ENCODE results near the gene AEBP1. TPM values are rescaled to one million over a fixed set of nuclear protein-coding genes. Genes with fewer than 3 reads are reported as not detected.

The AEBP1 gene
- total RNA-seq, 6 experiments from 2014 or later = 69.7 to 83.2 (median 76.4) TPM

DNA sequence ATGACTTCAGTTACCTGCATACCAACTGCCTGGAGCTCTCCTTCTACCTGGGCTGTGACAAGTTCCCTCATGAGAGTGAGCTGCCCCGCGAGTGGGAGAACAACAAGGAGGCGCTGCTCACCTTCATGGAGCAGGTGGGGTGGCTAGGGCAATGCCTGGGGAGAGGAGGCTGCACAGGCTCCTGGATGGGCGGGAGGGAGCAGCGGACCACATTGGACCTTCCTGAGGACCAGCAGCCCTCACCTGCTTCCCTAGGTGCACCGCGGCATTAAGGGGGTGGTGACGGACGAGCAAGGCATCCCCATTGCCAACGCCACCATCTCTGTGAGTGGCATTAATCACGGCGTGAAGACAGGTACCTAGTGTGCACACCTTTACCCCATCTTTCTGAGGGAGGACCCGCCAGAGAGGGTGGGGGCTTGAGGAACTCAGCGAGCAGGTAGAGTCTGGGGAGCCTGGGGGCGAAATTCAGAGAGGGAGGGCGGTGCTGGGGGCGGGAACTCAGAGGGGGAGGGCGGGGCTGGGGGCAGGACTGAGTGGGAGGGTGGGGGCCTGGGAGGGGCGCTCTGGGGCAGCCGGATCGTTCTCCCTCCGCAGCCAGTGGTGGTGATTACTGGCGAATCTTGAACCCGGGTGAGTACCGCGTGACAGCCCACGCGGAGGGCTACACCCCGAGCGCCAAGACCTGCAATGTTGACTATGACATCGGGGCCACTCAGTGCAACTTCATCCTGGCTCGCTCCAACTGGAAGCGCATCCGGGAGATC is 9.0 kb downstream of the AEBP1 start:
- H3K27ac Mint-ChIP-seq = no peak overlapping the region
- no peak overlapping the region for H3K4me3 Mint-ChIP-seq
- peaks cover 4% of the 10 kb centered on the region; the same call in 1 of the 2 replicates for H3K4me1 Mint-ChIP-seq (ENCODE audit: low read depth)
- no peaks in the 10 kb centered on the region for H3K9me3 Mint-ChIP-seq
- TF ChIP-seq, protein P1, sequence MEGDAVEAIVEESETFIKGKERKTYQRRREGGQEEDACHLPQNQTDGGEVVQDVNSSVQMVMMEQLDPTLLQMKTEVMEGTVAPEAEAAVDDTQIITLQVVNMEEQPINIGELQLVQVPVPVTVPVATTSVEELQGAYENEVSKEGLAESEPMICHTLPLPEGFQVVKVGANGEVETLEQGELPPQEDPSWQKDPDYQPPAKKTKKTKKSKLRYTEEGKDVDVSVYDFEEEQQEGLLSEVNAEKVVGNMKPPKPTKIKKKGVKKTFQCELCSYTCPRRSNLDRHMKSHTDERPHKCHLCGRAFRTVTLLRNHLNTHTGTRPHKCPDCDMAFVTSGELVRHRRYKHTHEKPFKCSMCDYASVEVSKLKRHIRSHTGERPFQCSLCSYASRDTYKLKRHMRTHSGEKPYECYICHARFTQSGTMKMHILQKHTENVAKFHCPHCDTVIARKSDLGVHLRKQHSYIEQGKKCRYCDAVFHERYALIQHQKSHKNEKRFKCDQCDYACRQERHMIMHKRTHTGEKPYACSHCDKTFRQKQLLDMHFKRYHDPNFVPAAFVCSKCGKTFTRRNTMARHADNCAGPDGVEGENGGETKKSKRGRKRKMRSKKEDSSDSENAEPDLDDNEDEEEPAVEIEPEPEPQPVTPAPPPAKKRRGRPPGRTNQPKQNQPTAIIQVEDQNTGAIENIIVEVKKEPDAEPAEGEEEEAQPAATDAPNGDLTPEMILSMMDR (IDR thresholded peaks at IDR 0.05) = no peak
- no peak for DNase-seq
- peaks cover 13% of the 10 kb centered on the region for H3K36me3 Mint-ChIP-seq (ENCODE audit: low read depth)
- peaks cover 7% of the 10 kb centered on the region for H3K27me3 Mint-ChIP-seq (ENCODE audit: insufficient read depth)

DNA sequence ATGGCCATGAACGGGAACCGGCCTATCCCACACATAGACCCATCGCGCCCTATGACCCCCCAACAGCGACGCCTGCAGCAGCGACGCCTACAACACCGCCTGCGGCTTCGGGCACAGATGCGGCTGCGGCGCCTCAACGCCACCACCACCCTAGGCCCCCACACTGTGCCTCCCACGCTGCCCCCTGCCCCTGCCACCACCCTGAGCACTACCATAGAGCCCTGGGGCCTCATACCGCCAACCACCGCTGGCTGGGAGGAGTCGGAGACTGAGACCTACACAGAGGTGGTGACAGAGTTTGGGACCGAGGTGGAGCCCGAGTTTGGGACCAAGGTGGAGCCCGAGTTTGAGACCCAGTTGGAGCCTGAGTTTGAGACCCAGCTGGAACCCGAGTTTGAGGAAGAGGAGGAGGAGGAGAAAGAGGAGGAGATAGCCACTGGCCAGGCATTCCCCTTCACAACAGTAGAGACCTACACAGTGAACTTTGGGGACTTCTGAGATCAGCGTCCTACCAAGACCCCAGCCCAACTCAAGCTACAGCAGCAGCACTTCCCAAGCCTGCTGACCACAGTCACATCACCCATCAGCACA is 9.7 kb downstream of the AEBP1 start:
- Mint-ChIP-seq H3K4me1 (ENCODE audit: low read depth) (peaks cover 5% of the 10 kb centered on the region; the same call in 1 of the 2 replicates), H3K27me3 (ENCODE audit: insufficient read depth) (peaks cover 7% of the 10 kb centered on the region), H3K9me3 (no peaks in the 10 kb centered on the region), H3K27ac (no peak overlapping the region), H3K36me3 (ENCODE audit: low read depth) (peaks cover 15% of the 10 kb centered on the region), H3K4me3 (no peak overlapping the region)
- no peak for DNase-seq
- TF ChIP-seq, protein P1 (IDR thresholded peaks at IDR 0.05) = no peak

DNA sequence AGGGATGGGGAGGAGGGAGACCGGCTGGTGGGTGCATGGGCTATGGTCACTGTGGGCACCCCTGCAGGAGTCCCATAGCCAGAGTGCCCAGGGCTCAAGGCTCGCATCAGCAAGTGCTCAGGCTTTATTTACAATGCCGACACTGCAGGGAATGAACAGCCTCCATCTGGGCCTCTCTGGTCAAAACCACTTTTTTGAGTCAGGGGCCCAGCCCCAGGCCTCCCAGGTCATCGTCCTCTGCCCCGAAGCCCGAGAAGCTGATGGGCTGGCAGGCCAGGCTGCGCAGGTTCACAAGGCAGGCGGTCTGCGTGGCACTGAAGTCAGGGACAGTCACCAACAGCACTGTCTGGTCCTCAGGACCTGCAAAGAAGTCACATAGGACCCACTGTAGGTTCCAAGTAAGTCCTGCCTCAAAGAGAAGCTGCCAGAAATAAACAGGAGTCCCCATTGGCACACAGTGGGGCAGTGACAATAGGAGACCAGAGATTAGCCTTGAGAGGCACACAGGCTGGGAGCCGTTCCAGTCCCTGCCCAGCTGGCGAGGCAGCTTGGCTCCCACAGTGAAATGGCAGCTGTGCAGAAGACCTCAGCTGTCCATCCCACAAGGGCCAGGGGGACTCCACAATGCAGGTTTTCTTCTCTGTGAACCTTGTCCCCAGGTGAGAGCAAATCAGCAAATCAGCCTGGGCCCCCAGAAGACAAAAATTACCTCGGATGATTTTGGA is 10.6 kb downstream of the AEBP1 start:
- DNase-seq = no peak
- TF ChIP-seq, protein P1 (IDR thresholded peaks at IDR 0.05) = no peak
- no peak overlapping the region for H3K4me3 Mint-ChIP-seq
- H3K27ac Mint-ChIP-seq = no peak overlapping the region
- H3K27me3 Mint-ChIP-seq (ENCODE audit: insufficient read depth) = peaks cover 7% of the 10 kb centered on the region
- H3K4me1 Mint-ChIP-seq (ENCODE audit: low read depth) = peaks cover 12% of the 10 kb centered on the region; the same call in 1 of the 2 replicates
- no peaks in the 10 kb centered on the region for H3K9me3 Mint-ChIP-seq
- peaks cover 19% of the 10 kb centered on the region for H3K36me3 Mint-ChIP-seq (ENCODE audit: low read depth)

DNA sequence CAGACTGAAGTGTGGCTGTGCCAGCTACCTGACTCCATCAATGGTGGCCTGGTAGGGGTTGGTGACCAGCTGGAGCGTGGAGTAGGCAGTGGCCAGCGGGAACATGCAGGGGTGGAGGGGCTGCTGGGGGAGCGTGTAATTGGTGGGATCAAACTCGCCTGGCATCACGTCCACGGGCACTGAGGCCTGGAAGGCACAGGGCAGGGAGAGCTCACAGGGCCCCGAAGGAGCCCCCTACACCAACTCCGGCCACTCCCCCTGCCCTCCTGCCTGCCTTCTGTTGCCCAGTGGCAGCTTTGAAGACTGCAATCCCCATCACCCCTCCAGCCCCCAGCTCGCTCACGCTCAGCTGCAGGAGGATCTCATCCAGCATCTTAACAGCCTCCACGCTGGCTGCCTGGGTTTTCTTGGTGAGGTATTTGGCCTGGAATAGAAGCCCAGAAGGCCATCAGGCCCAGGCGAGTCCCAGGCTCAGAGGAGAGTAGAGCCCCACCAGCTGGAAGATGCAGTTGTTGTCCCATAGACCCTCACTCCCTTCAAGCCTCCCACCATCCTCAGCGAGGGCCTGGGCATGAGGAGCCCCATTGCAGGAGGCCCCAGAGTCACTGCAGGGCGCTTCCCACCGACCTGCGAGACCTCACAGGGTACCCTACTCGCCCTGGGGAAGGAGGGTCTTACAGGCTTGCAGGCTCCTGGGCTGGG is 12.1 kb downstream of the AEBP1 start:
- peaks cover 7% of the 10 kb centered on the region for H3K27me3 Mint-ChIP-seq (ENCODE audit: insufficient read depth)
- DNase-seq = no peak
- peaks cover 33% of the 10 kb centered on the region for H3K36me3 Mint-ChIP-seq (ENCODE audit: low read depth)
- peaks cover 27% of the 10 kb centered on the region for H3K4me1 Mint-ChIP-seq (ENCODE audit: low read depth)
- H3K9me3 Mint-ChIP-seq = no peaks in the 10 kb centered on the region
- no peak overlapping the region for H3K27ac Mint-ChIP-seq
- H3K4me3 Mint-ChIP-seq = no peak overlapping the region
- TF ChIP-seq, protein P1 (IDR thresholded peaks at IDR 0.05) = no peak

Measured in HFFc6 (cell line).